HG03097 (cell line): ENCODE results near the gene BCAS3.

Experiments used
- ATAC-seq: cut with Tn5 transposase; IDR thresholded peaks from one replicate; pipeline ENCODE4 v1.9.1; 2021; ENCODE audit not compliant: unreplicated experiment, low FRiP score

Gene BCAS3

DNA sequence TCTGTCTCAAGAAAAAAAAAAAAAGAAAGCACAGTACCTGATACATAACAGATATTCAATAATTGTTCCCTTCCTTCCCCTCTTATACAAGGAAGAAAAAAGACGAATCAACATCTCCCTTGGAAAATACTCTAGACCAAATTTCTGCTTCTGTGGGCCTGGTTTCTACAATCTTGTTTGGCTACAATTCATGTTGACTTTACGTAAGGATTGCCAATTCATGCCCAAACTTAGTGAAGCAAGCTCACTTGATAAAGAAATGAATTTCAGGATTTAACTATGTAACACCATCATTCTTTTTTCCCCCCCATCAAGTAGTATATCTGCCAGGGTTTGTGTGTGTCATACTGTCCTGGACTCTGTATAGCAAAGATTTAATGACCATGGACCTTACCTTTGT lies 587.7 kb downstream of the BCAS3 start:
- no peak for ATAC-seq

DNA sequence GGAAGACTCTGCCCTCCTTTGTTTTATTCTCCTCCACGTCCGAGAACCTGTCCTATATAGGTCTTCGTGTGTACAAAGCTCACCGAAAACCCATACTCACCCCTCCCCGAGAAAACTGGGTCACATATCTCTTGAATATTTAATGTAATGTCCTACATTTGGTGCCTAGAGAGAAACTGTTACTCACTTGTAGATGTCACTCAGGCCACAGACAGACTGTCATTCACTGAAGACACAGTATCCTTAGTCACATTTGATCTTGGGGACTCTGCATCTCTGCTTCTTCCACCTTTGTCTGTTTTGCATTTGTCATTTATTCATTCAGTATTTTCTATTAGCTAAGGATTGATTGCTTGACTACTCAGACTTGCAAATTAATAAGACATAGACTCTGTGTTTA lies 590.2 kb downstream of the BCAS3 start:
- ATAC-seq: no peak

DNA sequence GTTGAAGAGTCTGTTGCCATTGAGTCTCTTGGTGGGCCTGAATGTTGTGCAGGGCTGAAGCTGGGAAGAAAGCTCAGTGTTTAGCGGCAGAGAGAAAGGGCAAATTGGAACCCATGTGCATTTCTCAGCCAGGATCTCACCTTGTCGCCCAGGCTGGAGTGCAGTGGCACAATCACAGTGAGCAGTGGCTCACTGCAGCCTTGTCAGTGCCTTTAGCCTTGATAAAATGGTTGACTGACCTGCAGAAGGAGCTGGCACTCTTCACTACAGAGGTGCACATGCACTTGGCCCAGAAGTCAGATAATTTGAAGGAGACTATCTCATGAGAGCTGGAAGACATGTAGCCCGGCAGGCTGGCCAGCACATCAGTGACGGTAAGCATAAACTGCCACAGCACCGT lies 597.7 kb downstream of the BCAS3 start:
- ATAC-seq: no peak

DNA sequence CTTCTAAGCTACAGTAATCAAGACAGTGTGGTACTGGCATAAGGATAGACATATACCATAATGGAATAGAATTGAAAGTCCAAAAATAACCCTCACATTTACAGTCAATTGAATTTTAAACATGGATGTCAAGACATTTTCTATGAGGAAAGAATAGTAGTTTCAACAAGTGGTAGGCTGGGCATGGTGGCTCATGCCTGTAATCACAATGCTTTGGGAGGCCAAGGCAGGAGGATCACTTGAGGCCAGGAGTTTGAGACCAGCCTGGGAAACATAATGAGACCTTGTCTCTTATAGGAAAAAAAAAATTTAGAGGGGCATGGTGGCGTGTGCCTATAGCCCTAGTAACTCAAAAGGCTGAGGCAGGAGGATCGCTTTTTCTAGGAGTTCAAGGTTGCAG lies 599.2 kb downstream of the BCAS3 start:
- ATAC-seq: no peak

DNA sequence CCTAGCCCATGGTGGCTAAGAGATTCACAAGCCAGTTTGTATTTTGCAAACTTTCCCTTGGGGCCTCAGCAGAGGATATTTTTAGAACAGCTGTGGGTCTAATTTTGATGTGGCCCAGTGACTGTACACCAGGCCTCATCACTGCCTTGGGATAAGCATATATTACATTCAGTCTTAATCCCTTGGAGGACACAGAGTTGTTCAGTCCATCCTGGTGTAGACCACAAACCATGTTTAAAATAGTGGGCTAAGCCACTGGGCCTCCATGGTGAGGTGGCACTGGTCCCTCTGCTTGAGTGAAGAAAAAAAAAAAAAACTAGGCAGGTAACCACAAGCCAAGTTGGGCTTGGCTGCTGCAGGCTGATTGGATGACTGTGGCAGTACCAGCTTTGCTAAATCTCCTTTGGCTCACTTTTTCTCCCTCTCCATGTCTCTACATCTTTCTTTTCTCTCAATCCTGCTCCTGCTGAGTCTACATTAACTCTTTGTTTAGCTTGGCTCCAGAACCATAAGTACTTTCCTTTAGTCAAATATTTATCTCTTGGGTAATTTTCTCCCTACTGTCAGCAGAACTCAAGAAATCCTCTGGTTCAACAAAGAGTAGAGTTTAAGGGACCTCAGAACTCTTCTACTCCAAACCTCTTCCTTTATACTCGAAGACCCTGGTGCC lies 602.0 kb downstream of the BCAS3 start:
- no peak for ATAC-seq

DNA sequence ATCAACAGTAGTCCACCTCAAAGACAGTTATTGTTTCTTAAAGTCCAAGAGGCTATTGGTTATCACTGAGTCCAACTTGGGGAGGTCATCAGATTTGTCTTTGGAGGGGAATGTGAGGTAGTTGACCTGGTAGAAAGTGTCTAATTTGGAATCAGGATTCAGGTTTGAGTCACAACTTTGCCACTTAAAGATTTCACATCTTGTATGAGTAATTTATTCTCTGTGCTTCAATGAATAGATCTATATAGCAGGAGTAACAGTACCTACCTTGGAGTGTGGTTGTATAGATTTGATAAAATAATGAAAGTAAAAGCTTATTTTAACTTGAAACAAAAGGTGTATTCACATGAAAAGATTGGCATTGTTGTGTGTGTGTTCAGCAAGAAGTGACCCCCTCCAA lies 602.7 kb downstream of the BCAS3 start:
- no peak for ATAC-seq

DNA sequence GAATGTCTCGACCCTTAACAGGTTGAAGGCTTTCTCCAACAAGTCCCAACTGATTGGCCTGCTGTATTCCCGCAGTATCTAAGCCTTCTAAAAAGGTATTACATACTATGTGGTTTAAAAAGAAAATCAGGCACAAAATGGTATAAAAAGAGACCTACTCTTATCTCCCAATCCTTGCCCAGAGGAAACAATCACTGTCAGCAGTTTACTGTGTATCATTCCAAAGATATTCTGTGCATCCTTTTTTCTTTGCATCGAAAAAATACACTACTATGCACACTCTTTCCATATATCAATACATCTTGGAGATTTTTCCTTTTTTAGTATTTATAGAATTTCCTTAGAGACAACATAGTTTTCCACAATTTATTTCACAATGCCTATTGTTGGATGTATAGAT lies 603.2 kb downstream of the BCAS3 start:
- ATAC-seq: no peak

DNA sequence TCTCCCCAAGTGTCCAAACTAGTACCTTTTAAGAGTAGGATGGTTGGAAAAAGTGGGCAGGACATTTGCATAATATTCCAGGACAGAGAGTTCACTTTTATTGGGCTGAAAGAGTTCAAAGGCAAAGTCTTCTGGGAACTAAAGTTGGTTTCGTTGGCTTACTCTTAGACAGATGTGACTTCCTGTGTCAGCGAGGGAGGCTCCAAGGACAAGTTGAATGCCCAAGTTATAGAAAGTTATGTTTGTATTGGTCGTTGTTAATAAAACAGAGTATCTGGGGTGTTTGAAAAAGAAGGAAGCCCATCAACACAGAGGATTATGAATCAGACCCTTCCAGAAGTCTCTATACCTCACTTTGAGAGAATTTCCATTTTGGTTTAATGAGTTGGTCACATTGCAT lies 604.7 kb downstream of the BCAS3 start:
- no peak for ATAC-seq

DNA sequence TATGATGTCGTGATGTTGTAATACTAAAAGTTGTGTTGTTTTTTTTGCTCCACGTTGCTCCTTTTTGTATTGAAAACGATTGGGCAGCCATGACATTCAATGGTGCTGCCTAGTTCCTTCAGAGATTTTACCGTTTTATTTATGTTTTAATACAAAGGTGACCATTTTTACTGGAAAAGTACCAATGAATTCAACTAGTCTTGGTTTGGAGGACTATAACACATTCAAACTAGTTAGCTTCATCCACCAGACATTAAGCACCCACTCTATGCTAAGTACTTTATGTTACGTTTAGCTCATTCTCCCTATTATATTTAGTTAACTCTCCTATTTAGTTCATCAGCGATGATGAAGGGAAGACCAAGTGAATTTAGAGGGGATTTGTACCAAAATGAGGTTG lies 605.4 kb downstream of the BCAS3 start:
- no peak for ATAC-seq

DNA sequence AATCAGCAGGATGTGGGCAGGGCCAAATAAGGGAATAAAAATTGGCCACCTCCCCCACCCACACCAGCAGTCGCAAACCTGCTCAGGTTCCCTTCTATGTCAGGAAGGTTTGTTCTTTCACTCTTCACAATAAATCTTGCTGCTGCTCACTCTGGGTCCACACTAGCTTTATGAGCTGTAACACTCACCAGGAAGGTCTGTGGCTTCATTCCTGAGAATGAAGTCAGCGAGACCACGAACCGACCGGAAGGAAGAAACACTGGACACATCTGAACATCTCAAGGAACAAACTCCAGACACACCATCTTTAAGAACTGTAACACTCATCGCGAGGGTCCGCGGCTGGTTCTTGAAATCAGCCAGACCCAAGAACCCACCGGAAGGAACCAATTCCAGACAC lies 606.5 kb downstream of the BCAS3 start:
- no peak for ATAC-seq

DNA sequence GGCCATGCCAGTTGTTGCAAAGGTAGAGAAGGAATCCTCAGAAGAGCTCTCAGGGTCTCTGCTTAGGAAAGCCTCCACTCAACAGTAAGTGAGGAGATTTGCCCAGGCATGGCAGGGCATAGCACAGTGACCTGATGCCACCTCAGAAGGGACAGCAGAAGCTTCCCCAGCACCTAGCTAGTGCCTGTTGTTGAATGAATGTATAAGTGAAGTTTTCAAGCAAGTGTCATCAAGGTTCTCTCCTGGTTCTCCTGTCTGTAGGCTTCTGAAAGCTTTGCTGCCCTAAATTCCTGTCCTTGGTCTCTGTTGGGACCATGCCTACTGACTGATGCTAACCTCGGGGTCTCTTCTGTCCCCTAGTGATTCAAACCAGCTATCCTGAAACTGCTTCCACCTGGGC lies 607.1 kb downstream of the BCAS3 start:
- ATAC-seq: no peak

DNA sequence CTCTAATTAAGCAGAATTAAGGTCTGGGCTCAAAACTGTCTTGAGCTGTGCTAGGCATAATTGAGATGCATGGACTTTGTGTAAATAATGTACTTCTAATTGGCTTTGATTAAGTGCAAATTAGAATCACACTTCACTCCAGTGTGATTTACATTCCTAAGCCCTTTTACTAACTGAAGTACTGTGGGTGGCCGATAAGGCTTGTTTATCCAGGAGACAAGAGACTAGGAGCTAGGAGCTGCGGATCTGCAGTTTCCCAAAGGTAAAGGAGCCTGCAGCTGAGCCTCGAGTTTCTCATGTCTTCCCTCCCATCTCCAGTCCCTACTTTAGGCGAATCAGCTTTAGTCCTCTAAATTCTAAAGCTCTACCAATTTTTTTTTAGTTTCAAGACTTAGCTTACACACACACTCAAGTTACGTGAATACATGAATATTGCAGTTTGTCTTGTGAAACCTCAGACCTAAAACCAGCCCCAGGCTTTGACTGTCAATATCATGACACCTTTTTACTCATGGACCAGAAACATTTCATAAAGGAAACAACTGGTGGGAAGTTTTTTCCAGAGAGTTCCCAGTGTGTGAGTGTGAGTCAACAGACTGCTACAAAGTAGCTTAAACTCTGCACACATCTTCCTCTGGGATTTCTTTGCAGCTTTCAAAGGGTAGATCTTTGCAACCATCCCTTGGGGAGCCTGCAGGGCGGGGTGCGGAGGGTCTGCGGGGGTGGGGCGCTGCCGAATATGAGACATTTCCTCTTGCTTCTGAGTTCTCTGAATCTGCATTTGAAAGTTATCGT lies 608.1 kb downstream of the BCAS3 start:
- no peak for ATAC-seq

DNA sequence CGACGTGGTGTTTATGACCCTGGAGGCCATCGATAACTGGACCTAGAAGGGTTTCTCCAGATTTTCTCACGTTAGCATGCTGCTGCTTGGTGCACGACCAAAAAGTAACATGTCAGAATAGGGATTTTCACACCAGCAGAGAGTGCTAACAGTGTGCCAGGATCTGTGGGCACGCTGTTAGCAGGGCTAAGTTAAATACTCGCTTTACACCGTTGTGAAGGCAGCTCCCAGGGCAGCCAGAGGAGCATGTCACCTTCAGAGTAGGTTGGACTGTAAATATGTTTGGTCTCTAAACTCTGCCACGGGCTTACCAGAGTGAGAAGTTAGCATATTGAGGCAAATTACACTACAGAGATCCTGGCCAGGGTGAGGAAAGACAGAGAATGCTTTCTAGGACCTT lies 608.8 kb downstream of the BCAS3 start:
- ATAC-seq: no peak

DNA sequence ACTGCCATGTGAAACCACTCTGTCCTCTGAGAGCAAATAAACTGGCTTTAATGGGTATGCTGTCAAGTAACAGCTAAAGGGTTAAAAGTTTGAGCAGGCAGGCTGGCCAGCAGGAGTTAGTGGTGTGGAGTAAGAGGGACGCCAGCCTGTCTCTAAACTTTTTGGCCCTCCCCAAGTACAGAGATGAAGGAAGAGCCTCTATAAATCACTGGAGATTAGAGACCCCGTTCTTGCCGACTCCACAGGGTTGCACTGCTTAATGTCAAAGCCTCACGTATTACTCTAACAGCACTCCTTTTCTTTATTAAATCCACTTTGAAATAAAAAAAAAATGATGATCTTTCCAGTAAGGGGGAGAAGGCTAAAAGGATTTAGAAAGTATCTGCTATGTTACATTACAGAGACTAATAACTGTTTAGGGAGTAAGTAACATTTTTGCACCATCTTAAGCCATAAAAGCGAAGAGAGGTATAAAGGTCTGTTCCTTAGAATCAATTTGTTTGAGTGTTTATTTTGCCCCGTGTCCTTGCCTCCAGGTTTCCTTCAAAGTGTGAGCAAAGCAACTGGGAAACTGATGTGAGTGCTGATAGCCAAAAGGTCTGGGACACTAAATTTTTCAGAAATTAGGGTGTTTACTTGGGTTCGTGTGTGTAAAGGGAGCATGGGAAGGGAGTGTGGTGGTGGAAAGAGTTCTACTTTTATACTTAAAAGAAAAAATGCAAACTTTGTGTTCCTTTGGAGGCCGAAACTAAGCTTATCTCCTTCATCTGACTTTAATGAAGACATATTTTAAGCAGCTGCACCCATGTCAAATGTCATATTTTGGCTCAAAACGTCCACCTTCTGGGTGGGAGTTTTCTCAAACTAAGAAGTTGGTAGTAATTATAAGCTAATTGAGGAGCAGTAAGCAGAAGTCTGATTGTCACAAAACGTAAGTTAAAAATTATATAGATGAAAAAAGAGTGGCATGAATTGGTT lies 612.0 kb downstream of the BCAS3 start:
- no peak for ATAC-seq

DNA sequence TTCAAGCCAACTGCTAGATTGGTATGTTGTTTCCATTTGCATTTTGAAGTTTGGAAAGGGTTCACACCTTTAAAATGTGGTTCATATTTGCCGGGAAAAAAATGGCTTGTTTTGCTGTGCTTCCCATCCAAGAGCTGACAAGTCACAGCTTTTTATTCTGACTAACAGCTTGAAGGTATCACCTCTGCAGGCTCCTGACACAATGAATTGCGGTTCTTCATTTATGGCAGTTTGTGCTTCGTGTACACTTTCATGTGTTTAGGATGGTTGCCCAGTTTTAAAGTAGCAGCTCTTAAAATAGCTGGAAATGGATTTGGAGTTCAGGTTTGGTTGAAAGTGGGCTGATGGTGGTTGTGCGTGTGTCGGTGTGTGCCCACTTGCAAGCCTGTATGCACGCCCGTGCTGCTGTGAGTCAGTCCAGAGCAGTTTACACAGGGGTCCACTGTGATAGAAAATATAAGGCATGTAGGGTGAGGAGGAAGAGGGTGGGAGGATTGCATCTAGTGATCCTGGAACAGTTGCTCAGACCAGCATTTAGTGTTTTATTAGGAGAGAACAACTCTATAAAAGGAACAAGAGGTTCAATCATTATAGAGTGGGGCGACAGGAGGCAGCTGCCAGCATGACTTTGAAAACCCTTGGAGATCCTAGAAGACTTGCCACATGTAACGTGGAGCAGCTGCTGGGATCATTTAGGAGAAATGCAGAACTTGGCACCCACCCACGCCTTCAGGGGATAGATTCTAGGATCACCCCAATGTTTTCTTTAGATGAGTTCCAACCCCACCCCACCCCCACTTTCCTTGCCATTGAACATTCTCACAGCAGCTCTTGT lies 614.0 kb downstream of the BCAS3 start:
- no peak for ATAC-seq

DNA sequence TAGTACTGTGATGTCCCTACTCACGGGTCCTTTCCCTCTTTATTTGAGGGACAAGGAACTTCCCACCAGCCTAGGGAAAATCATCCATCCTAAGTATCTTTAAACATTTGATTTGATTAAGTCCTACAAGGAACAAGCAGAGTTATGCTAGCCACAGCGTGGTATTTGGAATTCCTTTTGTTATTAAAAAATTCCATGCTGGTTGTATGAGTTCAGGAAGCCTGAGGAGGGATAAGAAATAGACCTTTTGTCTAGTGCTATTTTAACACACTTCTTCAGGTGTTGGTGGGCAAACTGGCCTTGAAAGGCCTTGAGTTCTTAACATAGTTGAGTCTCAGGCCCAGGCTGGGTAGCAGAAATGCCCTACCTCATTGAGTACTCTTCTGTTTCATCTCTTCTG lies 616.6 kb downstream of the BCAS3 start:
- no peak for ATAC-seq

DNA sequence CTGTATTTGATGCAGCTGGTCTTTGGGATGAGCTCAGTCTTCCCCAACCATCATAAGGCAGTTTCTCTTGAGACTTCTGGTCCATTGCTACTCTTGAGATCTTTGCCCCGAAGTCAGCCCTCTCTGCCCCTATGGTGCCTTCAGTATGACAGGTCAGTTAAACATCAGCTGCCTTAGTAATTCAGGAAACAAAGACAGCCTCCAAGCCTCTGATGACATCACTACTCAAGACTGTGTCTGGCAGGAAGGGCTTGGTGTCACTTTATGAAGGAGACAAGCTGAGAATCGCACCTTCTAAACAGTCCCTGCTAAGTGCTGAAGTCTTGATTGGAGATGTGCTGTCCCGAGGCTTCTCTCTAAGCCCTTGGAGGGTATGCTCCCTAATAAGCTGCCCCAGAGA lies 617.1 kb downstream of the BCAS3 start:
- ATAC-seq: no peak

DNA sequence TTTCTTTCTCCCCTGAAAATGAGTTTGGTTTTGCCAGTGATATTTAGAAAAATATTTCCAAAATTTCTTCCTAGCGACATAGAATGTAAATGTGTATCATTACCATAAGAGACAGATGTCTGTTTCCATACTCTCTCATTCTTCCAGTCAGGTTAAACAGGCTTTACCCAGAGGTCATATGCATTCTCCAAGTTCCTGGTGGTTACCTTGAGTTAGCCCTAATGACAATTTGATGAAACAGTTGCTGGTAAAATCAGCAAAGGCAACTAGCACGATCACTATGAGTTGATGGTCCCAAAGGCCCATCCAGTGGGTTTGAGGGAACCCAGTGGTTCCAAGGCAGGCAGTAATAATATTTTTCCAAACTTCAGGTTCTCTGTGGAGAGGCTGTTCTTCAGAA lies 618.4 kb downstream of the BCAS3 start:
- ATAC-seq: no peak

DNA sequence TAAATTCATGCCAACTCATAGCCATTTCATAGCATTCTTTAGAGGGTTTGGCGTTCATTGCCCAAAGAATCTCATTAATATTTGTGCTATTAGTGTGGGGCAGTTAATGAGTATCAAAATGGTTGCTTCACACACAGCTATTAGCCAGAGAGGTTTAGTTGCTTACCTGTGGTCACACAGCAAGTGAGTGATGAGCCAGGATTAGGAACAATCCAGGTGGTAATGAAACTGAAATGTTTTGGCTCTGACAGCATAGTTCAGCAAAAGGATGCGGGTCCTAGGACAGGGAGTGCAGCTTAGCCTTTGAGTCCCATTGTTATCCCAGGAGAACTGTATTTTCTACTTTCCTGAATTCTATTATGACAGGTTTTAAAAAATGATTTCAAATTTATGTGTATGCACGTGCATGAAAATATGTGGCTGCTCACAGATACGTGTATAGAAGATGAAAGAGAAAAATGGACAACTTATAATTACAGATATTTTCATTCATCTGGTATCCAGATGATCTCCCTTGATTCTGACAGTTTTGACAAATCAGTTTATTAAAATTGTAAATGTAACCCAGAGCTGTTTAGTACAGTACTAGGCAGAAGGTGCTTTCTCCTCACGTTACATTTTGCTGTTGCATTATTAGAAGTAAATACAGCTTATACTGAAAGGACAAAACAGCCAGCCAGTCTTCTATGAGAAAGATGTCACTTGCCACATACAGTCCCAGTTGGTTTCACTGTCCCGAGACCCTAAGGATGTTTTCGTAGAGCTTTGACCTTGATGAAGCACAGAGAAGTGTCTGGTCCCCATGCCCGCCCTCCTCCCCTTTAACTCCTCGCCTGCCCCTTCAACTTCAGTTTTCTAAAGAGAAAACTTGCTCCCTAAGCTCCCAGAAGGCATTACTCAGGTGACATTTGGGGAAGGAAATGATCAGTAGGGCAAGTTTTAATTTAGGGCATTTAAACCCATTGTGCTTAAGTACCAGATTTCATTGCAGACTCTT lies 622.2 kb downstream of the BCAS3 start:
- no peak for ATAC-seq
